ENCODE data around the gene ENPP6. TPM values are rescaled to one million over a fixed set of nuclear protein-coding genes. Genes with fewer than 3 reads are reported as not detected.

The ENPP6 gene
- total and polyA plus RNA-seq, 2 of the 13 experiments (the other 11 are each of a cell fraction or from before 2014, with no cell fraction given) = not detected

DNA sequence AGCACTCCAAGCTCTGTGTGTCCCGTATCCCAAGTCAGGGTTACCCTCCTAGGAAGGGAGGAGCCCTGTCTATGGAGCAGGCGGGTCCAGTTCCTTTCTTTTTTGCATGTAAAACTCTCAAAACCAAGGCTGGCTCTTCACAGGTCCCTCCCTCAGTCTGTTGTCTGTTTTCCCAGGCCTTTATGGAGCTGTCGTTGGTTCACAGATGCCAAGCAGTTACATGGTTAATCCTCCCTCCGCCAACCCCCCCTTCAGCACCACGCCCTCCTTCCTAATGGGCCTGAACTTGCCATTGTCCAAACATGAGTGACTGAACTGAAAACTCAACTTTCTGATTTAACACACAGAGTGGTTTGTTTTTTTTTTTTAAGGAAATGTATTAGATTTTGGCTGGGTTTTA, 164.2 kb downstream of the ENPP6 start (continued):
- TF ChIP-seq, protein P1, sequence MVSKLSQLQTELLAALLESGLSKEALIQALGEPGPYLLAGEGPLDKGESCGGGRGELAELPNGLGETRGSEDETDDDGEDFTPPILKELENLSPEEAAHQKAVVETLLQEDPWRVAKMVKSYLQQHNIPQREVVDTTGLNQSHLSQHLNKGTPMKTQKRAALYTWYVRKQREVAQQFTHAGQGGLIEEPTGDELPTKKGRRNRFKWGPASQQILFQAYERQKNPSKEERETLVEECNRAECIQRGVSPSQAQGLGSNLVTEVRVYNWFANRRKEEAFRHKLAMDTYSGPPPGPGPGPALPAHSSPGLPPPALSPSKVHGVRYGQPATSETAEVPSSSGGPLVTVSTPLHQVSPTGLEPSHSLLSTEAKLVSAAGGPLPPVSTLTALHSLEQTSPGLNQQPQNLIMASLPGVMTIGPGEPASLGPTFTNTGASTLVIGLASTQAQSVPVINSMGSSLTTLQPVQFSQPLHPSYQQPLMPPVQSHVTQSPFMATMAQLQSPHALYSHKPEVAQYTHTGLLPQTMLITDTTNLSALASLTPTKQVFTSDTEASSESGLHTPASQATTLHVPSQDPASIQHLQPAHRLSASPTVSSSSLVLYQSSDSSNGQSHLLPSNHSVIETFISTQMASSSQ (IDR thresholded peaks at IDR 0.05; ENCODE audit: low read depth) = no peak
- TF ChIP-seq, protein P1 (CRISPR knock-in tag; IDR thresholded peaks at IDR 0.05; ENCODE audit: borderline replicate concordance) = no peak
- TF ChIP-seq, protein P2, sequence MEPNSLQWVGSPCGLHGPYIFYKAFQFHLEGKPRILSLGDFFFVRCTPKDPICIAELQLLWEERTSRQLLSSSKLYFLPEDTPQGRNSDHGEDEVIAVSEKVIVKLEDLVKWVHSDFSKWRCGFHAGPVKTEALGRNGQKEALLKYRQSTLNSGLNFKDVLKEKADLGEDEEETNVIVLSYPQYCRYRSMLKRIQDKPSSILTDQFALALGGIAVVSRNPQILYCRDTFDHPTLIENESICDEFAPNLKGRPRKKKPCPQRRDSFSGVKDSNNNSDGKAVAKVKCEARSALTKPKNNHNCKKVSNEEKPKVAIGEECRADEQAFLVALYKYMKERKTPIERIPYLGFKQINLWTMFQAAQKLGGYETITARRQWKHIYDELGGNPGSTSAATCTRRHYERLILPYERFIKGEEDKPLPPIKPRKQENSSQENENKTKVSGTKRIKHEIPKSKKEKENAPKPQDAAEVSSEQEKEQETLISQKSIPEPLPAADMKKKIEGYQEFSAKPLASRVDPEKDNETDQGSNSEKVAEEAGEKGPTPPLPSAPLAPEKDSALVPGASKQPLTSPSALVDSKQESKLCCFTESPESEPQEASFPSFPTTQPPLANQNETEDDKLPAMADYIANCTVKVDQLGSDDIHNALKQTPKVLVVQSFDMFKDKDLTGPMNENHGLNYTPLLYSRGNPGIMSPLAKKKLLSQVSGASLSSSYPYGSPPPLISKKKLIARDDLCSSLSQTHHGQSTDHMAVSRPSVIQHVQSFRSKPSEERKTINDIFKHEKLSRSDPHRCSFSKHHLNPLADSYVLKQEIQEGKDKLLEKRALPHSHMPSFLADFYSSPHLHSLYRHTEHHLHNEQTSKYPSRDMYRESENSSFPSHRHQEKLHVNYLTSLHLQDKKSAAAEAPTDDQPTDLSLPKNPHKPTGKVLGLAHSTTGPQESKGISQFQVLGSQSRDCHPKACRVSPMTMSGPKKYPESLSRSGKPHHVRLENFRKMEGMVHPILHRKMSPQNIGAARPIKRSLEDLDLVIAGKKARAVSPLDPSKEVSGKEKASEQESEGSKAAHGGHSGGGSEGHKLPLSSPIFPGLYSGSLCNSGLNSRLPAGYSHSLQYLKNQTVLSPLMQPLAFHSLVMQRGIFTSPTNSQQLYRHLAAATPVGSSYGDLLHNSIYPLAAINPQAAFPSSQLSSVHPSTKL (CRISPR knock-in tag; IDR thresholded peaks at IDR 0.05) = no peak
- no peak for TF ChIP-seq ZNF781 (CRISPR knock-in tag; IDR thresholded peaks at IDR 0.05; ENCODE audit: borderline replicate concordance, not compliant biosample characterization)
- no peak for TF ChIP-seq ZNF562 (CRISPR knock-in tag; IDR thresholded peaks at IDR 0.05; ENCODE audit: borderline replicate concordance)
- TF ChIP-seq, protein P3, sequence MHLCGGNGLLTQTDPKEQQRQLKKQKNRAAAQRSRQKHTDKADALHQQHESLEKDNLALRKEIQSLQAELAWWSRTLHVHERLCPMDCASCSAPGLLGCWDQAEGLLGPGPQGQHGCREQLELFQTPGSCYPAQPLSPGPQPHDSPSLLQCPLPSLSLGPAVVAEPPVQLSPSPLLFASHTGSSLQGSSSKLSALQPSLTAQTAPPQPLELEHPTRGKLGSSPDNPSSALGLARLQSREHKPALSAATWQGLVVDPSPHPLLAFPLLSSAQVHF (CRISPR knock-in tag; IDR thresholded peaks at IDR 0.05) = no peak
- TF ChIP-seq ZNF563 (CRISPR knock-in tag; IDR thresholded peaks at IDR 0.05) = no peak
- TF ChIP-seq TEAD3 (CRISPR knock-in tag; optimal IDR thresholded peaks at IDR 0.05; ENCODE audit: borderline replicate concordance) = no peak
- no peak for TF ChIP-seq GABPA (IDR thresholded peaks at IDR 0.05; ENCODE audit: low read depth, low read length)
- no peak for TF ChIP-seq GABPA (CRISPR knock-in tag; IDR thresholded peaks at IDR 0.05; ENCODE audit: low read depth)
- TF ChIP-seq, protein P4, sequence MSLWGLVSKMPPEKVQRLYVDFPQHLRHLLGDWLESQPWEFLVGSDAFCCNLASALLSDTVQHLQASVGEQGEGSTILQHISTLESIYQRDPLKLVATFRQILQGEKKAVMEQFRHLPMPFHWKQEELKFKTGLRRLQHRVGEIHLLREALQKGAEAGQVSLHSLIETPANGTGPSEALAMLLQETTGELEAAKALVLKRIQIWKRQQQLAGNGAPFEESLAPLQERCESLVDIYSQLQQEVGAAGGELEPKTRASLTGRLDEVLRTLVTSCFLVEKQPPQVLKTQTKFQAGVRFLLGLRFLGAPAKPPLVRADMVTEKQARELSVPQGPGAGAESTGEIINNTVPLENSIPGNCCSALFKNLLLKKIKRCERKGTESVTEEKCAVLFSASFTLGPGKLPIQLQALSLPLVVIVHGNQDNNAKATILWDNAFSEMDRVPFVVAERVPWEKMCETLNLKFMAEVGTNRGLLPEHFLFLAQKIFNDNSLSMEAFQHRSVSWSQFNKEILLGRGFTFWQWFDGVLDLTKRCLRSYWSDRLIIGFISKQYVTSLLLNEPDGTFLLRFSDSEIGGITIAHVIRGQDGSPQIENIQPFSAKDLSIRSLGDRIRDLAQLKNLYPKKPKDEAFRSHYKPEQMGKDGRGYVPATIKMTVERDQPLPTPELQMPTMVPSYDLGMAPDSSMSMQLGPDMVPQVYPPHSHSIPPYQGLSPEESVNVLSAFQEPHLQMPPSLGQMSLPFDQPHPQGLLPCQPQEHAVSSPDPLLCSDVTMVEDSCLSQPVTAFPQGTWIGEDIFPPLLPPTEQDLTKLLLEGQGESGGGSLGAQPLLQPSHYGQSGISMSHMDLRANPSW (CRISPR knock-in tag; IDR thresholded peaks at IDR 0.05; ENCODE audit: borderline replicate concordance) = no peak
- TF ChIP-seq RXRB (CRISPR knock-in tag; IDR thresholded peaks at IDR 0.05; ENCODE audit: borderline replicate concordance) = no peak
- TF ChIP-seq RFX1 (IDR thresholded peaks at IDR 0.05) = no peak
- TF ChIP-seq ZNF12 (CRISPR knock-in tag; IDR thresholded peaks at IDR 0.05) = no peak
- TF ChIP-seq RARA (CRISPR knock-in tag; IDR thresholded peaks at IDR 0.05) = no peak

Data from HepG2 (cell line).